ENCODE measurements around the gene MYO7B.
"Not testable (repeated sequence)": the region's sequence is repeated elsewhere in the genome, so short reads cannot be mapped to it uniquely, and the experiment has no call there.

The MYO7B gene

GRCh38 chr2:127558911-127559310 is 23.4 kb downstream of the MYO7B start:
- no peak for DNase-seq

- no peak for DNase-seq
These were observed 24.0 kb downstream of the MYO7B start for GRCh38 chr2:127559454-127559853.

- no peak for DNase-seq
These were observed 24.9 kb downstream of the MYO7B start for GRCh38 chr2:127560201-127560930.

GRCh38 chr2:127560931-127561280 is 25.4 kb downstream of the MYO7B start:
- DNase-seq = no peak

- no peak for DNase-seq
These were observed 25.9 kb downstream of the MYO7B start for GRCh38 chr2:127561371-127561770.

DNA sequence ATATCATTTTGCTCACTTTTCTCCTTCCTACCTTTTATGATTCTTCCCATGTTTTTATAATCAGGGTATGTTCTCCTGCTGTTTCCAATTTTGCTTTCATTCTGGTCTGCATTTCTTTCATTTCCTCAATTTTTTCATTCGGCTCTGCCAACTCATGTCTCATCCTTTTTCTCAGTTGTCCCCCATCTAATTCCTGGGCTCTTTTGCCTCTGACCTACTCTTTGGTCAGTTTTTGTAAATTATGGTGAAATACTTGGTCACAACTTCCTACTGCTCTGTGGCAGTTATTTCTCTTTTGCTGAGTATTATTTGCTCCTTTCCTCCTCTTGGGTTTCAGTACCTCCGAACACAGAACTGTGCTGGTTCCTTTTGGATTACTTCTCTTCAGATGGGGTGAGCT is 27.5 kb downstream of the MYO7B start:
- no peak for DNase-seq

DNA sequence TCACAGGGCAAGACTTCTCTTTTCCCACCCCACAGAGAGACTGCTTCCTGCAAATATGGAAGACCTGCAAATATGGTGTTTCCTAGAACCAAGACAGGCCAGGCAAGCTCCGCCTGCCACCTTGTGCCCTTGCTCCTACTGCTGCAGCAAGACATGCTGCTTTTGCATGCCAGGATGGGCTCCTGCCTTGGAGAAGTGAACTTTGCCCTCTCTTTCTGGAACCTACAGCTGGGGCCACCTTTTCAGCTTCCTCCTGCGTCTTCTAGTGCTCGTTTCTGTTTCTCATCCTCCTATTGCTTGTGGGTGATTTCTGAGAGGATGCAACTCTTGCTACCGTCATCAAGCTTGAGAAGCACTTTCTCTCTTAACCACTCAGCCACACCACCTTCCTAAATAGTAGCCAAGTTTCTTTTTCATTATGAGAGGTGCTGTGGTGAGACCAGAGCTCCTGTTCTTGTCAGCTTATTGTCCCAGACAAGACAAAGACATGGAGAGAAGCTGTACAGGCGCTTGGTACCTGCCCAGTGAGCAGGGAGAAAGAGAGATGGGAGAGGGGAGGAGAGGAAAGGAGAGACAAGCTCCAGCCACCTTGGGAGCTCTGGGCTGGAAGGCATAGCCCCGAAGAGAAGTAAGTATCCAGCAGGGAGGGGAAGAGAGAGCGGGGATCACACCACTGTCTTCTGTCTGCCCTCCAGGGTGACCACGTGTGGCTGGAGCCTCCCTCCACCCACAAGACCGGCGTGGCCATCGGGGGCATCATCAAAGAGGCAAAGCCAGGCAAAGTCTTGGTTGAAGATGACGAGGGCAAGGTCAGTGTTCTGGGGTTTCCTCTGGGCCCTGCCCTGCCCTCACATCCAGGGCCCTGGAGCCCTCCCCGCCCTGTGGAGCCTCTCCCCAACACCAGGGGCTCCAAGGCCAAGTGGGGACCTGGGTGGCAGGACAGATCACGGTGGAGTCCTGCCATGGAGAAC is 28.3 kb downstream of the MYO7B start:
- no peak for DNase-seq

DNA sequence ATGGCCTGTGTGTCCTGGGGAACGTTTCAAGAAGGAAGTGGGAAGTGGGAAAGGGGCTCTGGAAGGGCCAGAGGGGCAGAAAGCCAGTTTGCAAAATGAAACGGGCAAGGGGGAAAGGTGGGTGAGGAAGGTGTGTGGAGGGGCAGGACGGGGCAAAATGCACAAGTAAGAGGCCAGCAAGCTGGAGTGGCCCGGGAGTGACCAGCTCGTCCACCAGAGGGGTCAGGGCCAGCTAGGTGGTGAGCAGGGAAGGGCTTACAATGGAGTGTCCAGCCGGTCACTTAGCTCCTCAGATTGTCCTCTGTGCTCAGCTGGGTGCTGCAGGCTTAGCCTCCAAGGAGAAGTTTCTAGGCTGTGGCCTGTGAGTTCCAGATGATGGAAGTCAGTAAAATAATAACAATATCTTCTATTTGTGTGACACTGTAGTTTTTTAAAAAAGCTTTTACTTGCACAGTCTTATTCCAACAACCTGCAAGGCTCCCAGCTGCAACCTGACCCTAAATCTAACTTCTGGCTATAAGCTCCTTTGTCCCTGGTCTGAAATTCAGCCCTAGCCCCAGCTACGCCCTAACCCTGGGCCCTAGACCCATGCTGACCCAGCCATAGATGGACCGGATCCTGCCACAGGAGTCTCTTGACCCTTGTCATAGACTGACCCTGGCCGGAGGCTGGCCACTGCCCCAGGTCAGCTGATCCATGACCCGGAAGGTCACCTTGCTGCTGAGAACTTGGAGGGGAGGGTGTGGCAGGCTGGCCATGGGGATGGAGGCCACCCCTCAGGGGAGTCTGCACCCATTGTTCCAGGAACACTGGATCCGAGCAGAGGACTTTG is 29.2 kb downstream of the MYO7B start:
- DNase-seq = no peak

DNA sequence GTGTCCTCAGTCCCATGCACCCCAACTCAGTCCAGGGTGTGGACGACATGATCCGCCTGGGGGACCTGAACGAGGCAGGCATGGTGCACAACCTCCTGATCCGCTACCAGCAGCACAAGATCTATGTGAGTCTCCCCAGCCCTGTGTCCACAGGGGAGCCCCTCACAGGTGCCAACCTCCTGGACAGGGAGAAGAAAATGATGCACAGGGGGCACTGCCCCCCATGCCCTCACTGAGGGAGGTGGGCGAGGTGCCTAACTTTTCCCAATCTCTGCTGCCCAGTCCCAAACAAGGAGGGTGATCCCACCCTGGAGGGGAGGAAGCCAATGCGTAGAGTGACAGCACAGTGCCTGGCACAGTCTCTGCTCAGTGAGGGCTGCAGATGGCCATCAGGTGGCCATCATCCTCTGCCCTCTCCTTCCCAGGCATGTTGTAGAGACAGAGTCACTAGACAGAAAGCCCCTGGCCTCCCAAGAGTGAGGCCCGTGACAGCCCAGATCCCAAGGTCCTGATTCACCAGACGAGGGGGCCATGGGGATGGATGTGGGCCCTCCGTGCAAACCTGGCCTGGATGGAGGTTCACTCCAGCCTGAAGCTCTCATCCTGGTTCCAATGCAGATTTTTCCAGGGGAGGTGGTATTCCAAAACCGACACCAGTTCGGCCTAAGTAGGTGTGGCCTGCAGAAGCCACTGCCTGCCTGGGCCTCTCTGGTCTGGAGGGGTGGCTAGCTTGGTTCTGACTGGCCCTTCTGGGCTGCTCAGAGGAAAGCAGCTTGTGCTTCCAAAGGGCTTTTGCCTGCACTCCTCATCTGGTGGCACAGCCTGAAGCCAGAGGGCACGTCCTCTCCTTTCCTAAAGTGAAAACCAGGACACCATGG is 30.0 kb downstream of the MYO7B start:
- DNase-seq = no peak

- no peak for DNase-seq
These were observed 30.6 kb downstream of the MYO7B start for GRCh38 chr2:127566139-127566417.

DNA sequence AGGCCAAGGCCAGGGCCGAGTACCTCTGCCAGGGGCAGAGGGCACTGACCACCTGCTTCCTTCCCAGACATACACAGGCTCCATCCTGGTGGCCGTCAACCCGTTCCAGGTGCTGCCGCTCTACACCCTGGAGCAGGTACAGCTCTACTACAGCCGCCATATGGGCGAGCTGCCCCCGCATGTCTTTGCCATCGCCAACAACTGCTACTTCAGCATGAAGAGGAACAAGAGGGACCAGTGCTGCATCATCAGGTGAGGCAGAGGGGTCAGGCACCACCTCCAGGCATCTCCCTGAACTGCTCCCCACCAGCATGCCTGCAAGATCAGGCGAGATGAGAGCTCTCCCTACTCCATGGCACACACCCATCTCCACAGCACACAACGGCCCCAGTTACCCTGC is 31.1 kb downstream of the MYO7B start:
- DNase-seq = no peak

- no peak for DNase-seq
These were observed 31.9 kb downstream of the MYO7B start for GRCh38 chr2:127567351-127567854.

GRCh38 chr2:127568128-127568527 is 32.6 kb downstream of the MYO7B start:
- DNase-seq = no peak

- no peak for DNase-seq
These were observed 34.2 kb downstream of the MYO7B start for GRCh38 chr2:127569666-127570065.

DNA sequence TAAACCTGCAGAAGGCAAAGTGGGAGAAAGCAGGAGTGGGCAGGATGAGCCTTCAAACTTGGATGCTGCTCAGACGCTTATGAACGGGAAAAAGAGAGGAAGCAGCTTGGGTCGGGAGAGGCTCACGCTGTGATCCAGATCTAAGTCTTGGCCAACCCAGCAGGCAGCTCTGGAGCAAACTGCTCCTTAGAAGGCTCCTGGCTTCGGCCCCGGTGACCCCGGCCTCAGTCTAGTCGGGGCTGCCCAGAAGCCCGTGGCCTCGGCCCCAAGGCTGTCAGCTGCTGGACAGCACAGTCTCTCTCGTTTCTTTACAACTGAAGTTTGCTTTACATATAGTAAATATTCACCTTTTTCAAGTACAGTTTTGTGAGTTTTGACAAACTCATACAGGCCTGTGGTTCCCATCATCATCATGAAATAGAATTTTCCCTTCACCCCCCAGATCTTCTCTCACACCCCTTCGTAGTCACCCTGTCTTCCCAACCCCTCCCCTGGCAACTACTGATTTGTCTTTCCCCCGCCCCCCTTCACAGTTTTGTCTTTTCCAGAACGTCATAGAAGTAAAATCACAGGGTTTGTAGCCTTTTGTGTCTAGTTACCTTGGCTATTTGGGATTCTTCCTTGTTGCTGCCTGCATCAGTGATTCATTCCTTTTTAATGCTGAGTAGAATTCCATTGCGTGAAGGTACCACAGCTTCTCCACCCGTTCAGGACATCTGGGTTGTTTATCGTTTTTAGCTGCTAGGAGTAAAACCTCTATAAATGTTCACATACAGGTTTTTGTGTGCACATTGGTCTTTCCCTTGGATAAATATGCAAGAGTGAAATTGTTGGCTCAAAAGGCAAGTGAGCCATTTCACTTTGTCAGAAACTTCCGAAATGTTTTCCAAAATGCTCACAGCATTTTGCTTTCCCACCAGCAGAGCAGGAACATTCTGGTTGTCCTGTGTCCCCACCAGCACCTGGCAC is 35.1 kb downstream of the MYO7B start:
- DNase-seq = no peak

GRCh38 chr2:127572352-127572751 is 36.9 kb downstream of the MYO7B start:
- not testable (repeated sequence) for DNase-seq

- no peak for DNase-seq
These were observed 37.4 kb downstream of the MYO7B start for GRCh38 chr2:127572841-127573240.

- no peak for DNase-seq
These were observed 37.8 kb downstream of the MYO7B start for GRCh38 chr2:127573298-127573697.

DNA sequence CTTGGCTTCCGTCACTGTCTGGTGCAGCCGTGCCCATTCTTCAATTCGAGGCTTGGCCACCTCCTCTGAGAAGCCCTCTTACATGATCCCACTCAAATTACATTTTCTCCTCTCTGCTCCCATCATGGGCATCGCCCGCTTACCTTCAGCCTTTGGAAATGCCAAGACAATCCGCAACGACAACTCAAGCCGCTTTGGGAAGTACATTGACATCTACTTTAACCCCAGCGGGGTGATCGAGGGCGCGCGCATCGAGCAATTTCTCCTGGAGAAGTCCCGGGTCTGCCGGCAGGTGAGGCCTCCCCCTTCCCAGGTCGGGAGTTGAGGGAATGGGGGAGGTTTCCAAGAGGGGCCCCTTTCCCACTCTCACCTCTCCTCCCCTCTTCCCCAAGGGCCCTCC is 38.3 kb downstream of the MYO7B start:
- no peak for DNase-seq

DNA sequence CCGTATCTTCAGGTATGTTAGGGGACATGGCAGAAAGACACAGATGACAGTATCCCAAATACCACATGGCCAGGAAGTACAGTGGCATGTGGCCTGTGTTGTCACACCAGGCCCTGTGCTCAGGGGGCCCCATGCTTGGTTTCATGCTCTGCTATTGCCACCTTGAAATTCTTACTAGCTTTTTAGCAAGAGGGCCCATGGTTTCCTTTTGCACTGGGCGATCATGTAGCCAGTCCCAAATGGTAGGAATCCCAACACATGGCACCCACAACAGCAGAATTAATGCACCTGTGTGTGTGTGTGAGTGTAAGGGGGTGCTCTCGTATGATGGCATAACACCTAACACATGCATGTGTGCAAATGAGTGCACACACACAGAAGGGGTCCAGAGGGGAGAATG is 39.2 kb downstream of the MYO7B start:
- no peak for DNase-seq

DNA sequence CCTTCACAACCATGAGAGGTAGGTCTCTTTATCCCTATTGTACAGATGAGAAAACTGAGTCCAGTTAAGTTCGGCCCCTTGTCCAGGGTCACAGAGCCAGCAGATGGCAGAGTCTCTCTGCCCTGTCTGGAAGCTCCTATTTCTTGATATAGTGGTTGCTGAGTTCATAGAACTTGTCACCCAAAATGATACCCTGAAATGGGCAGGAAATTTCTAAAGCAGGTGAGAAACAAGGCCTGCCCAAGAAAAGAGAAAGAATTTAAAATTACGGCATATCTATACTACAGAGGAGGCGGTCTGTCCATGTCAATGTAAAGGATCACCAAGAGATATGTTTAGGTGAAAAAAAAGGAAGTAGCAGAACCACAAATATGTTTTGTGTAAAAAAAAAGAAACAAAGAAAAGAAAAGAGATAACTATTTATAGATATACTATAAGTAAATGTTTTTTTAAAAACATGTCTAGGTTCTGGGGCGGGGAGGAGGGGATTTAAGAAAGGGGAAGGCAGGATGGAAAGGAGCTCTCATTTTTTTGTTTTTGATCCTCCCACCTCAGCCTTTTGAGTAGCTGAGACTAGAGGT is 39.8 kb downstream of the MYO7B start:
- no peak for DNase-seq

Data from kidney glomerular epithelial cell (primary cell).